GM19328 (cell line): Measurements from ENCODE around the gene MAG.

Experiments used
- ATAC-seq: cut with Tn5 transposase; IDR thresholded peaks from one replicate; pipeline ENCODE4 v1.9.1; 2021; ENCODE audit warnings: mild to moderate bottlenecking, moderate library complexity; ENCODE audit not compliant: unreplicated experiment

MAG gene

GRCh38 chr19:35291916-35292315, at the start of gene MAG:
Gene MAG, plus strand, starts transcription at chr19:35292161. Its CDS starts 3,248 bp downstream, at chr19:35295409.
- no peak for ATAC-seq

- no peak for ATAC-seq
Measured at GRCh38 chr19:35246466-35247092, 45.4 kb upstream of the MAG start.

- peak; percentile 25 for ATAC-seq
Measured at GRCh38 chr19:35247526-35248309, 44.2 kb upstream of the MAG start.

DNA sequence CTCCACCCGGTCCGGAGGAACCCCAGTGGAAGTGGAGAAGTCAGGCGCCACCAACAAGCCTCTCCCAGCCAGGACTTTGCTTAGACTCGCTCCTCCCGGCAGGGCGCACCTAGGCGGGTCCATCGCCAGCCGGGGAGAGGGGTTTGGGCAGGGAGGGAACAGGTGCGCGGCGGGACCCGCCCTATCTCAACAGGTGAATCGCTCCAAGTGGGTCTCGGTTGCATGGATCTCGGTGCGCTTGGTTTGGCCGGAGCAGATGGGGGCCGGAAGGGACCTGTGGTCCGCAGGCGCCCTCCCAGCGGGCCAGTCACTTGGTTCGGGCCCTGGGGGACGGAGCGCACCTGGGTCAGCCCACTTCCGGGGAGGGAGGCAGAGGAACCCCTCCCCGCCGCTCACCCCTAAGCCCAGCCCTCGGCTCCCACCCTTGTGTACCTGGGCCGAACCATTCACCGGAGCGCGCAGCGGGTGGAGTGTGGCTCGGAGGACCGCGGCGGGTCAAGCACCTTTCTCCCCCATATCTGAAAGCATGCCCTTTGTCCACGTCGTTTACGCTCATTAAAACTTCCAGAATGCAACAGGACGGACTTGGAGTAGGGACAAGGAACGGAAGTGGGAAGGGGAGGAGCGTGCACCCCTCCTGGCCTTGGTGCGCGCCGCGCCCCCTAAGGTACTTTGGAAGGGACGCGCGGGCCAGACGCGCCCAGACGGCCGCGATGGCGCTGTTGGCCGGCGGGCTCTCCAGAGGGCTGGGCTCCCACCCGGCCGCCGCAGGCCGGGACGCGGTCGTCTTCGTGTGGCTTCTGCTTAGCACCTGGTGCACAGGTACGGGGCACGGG, 43.4 kb upstream of the MAG start, which contains the start of gene LSR:
LSR (plus strand) TSS at position 693 of the 836 bp plus-strand sequence; CDS start at position 714, 21 bp downstream.
- ATAC-seq, result peak; percentile 70

DNA sequence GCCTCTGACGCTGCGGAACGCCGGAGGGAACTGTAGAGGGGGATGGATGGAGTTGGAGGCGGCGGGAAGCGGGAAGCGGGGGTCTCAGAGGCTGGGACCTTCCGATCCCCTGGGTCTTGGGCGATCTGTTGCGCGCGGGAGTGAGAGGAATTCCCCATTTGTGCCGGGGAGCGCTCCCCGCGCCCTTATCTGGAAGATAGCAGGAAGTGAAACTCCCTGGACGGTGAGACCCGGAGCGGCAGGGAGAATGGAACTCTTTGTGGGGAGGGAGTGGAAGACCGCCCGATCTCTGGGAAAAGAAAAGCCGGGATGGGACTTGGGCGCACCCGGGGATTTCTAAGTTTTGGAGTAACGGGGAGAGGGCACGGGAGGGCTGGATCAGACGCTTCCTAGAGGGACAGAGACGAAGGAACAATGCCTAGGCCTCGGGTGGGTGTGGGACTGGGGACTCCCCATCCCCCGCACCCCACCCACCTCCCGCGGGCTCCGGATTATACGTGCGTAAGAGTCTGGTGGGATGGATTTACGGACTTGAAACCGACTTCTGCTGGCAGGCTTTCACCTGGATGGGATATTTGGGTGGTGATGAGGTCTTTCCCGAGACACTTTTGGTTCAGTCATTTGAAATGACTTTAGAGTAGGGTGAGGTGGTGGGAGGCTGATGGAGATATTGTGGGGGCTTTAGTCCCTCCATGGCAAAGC, 42.7 kb upstream of the MAG start:
- ATAC-seq, result no peak

- no peak for ATAC-seq
Measured at GRCh38 chr19:35249848-35250711, 41.9 kb upstream of the MAG start.

DNA sequence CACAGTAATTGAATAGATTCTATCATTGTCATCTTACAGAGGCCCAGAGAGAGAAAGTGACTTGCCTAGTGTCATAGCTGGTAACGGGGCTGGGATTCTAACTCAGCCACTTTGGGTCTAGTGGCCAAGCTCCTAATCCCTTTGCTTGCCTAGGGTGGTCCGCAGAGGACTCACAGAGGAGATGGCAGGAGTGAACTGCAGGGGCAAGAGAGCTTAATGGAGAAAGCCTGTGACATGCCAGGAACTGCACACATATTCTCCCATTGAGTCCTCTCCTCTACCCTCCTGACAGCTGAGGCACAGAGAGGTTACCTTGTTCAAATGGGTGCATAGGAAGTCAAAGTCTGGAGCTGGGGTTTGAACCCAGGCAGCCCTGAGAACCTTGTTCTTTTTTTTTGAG, 40.5 kb upstream of the MAG start:
- ATAC-seq, result no peak

GRCh38 chr19:35253316-35254286, 38.4 kb upstream of the MAG start:
- ATAC-seq, result no peak

DNA sequence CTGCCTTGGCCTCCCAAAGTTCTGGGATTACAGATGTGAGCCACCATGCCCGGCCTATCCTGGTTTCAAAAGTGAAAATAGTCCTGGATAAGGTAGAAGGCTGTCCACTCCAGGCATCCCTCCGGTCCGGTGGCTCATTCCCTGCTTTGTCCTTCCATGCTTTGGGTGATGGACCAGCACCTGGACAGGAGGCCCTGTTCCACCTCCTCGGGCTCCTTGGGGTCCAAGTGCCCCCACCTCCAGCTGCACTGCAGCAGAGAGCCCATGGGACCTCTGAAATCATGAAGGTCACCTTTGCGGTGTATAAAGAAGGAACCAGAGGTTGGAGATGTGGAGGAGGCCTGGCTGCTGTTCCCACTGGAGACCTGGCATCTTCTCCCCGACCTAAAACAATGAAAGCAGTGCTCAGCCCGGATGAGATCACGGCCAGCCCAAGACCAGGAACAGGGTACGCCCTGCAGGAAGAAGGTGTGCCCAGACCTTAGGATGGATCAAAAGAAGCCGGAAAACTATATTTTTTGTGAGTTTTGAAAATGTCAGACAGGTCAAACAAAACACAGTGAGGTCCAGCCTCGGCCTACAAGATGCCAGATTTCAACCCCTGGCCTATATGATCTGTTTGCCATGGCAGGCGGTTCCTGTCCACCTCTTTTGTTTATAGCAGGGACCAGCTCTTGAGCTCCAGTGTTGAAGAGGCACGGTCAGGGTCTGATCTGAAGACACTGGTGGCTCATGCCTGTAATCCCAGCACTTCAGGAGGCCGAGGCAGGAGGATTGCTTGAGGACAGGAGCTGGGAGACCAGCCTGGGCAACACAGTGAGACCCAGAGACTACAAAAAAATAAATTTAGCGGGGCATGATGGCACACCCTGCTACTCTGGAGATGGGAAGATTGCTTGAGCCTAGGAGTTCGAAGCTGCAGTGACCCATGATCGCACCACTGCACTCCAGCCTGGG, 37.3 kb upstream of the MAG start:
- no peak for ATAC-seq

DNA sequence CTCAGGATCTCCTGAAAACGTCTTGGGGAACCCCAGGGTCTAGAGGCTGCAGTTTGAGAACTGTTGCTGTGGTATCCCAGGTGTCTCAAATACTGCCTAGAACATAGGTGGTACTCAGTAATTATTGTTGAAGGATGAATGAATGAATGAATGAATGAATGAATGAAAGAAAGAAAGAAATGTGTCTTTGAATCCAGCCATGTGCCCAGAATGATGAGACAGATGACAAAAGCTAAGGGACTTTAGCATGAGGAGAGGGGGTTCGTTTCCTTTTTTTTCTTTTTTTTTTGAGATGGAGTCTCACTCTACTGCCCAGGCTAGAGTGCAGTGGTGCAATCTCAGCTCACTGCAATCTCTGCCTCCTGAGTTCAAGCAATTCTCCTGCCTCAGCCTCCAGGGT, 35.4 kb upstream of the MAG start:
- no peak for ATAC-seq

DNA sequence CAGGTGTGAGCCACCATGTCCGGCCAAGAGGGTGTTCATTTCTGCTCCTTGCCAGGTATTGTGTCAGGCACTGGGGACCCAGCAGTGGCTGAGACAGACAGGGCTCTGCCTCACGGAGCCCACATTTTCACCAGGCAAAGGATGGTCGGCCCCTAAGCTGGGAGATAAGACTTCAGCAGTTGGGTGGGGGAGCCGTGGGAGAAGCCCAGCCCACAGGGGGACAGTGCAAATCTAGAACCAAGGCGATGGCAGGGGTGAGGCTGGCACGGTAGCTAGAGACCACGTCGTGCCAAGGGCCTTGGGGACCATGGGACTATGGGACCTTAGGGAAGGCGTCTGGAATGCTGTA, 34.9 kb upstream of the MAG start:
- no peak for ATAC-seq

- no peak for ATAC-seq
Measured at GRCh38 chr19:35260694-35261304, 31.2 kb upstream of the MAG start.

GRCh38 chr19:35261356-35262100, 30.4 kb upstream of the MAG start:
- no peak for ATAC-seq

DNA sequence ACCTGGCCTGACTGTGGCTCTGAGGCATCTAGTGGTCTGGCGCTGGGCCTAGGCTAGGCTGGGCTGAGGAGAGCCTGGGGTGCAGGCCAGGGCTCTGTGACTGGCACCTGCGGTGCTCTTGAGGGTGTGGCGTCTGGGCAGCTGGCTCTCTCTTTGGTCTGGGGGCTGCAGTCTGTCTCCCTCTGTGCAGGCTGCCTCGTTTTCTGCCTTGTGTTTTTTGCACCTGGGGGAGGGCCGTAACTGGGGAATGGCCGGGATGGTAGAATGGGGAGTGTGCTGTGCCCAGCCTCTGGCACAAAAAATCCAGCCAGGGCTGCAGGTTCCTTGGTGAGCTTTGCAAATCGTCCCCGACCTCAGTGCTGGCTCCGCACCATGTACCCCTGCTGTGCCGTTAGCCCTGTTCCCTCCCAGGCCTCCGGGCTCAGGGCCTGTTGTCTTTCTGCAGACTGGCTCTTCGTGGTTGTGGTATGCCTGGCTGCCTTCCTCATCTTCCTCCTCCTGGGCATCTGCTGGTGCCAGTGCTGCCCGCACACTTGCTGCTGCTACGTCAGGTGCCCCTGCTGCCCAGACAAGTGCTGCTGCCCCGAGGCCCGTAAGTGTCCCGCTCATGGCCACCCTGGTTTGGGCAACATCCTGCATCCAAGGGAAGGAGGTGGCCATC, 29.7 kb upstream of the MAG start:
- no peak for ATAC-seq

- no peak for ATAC-seq
Measured at GRCh38 chr19:35264268-35265125, 27.5 kb upstream of the MAG start.
